Subcutaneous adipose tissue (tissue), 4 donors: Measurements from ENCODE around the gene GLI2. TPM values are rescaled to one million over a fixed set of nuclear protein-coding genes. Genes with fewer than 3 reads are reported as not detected.

Experiments used
- CTCF ChIP-seq: fragments of 450-650 bp; IDR thresholded peaks from one replicate; pipeline ENCODE4 v1.5.1; 2016; ENCODE audit warnings: low read depth, mild to moderate bottlenecking, control low read depth, antibody characterized with exemption, moderate library complexity
- total RNA-seq, 4 donors: library from RNA; depleted of rRNA; stranded (reverse); fragments of >200 nt; gene quantifications; one replicate each; pipeline ENCODE4 v1.1.0, GENCODE V29; 2016

The GLI2 gene
- total RNA-seq, 4 donors from 2014 or later: 0.82 to 1.5 (median 1.0) TPM

DNA sequence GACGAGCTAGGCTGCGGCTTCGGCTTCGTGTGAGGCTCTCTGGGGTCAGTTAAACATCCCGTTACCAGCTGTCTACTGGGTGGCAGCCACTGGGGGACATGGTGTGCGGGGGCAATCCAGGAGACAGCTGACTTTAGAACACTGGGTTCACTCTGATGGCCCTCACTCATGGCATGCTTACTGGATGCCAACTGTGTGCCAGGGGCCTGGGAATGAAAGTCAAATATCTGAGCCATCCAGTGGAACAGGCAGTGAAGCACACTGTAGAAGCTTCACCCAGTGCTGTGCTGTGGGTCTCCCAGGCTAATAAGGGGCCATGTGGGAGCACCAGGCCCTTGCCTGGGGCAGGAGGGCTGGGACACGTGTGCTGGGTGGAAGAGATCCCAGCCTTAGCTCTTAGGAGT, 48.3 kb downstream of the GLI2 start:
- no peak for TF ChIP-seq CTCF
